ENCODE data around the gene C1orf50.
"Not testable (repeated sequence)": the region's sequence is repeated elsewhere in the genome, so short reads cannot be mapped to it uniquely, and the experiment has no call there.

C1orf50 gene

DNA sequence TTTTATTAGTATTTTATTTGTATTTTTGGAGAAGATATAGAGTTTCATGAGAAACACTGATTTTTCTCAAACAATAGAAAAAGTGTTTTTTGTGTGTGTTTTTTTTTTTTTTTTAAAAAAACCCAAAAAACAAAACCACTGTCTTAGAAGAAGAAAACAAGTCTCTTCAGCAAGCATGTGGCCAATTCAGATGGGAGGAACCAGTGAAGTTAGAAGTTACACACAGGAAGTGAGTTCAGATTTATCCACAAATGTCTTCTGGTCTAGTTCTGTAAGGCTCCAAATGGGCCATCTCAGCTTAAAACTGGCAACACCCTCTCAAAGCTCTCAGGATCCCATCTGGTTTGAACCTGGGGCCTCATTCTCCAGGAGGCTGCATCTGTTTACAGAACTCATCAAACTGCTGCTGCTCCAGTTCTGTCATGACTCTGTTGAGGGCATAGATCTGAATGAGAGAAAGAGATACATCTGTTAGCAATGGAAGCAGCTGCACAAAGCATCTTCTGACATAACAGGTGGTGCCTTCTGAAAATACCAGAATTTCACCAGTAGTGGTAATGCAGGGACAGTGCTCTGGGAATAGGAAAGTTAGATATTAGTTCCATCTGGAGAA lies 40.1 kb downstream of the C1orf50 start:
- DNase-seq = no peak

DNA sequence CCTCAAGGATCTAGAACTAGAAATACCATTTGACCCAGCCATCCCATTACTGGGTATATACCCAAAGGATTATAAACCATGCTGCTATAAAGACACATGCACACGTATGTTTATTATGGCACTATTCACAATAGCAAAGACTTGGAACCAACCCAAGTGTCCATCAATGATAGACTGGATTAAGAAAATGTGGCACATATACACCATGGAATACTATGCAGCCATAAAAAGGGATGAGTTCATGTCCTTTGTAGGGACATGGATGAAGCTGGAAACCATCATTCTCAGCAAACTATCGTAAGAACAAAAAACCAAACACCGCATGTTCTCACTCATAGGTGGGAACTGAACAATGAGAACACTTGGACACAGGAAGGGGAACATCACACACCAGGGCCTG lies 47.8 kb downstream of the C1orf50 start:
- DNase-seq = not testable (repeated sequence)

DNA sequence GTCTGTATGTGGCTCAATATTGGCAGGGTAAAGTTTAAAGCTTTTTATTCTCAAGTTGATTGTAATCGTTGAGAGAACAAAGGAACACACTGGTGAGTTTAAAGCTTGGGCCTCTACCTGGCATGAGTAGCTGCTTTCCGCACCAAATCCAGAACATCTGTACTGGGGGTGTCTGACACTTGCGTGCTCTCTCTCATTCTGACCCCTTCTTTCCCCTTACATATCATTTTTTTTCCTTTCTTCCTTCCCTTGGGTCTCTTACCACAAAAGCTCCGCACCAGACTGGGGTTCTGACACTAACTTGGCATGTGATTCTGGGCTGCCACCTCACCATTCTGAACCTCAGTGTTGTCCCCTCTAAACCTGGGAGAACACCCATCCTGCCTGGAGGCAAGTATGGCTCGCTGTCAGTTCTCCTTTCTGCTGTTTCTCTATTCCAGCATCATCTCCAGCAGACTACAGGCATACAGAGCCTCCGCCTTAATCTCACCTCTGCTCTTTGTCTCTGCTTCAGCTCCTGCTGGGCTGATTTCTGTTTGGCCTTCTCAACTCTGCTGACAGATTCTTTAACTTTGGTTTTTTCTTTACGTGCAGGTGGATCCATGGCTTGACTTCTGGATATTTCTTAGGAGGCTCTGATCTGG lies 49.0 kb downstream of the C1orf50 start:
- DNase-seq = no peak

DNA sequence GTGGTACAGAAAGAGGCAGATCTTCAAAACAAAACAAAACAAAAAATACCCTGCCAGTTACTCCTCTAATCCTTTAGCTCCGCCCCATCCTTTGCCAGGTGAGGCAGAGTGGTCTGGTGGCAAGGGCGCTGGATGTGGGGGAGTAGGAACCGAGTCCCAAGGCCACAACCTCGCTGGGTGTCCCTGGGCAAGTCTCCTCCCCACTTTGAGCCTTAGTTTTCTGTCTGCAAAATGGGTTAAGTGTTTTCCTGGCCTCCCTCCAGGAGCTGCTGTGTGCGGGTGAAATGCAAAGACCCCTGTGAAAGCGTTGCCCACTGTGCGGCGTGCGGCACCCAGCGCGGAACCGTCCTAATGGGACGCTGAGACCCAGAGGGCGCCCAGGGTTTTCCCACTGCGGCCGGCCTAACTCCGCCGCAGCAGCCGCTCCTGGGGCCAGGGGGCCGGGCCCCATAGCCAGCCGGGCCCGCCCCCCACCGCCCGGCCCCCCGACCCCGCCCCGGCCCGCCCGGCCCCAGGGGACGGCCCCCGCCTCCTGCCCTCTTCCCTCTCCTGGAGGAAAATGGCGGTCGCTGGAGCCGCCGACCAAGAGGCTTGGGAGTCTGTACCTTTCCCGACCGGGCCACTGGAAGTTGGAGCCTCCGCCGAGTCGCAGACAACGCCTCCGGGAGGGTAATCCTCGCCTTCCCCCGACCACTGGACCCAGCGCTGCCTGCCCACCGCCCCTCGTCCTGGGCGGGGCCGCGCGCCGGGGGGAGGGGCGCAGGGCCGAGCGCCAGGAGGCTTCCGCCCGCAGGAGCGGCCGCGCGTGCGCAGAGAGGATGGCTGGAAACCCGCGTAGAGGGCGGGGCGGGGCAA lies 49.8 kb downstream of the C1orf50 start, which contains the start of the genes ERMAP and SVBP:
TSS of gene ERMAP (plus strand) at position 538 of the 855 bp plus-strand sequence. CDS start 13,327 bp downstream, outside the sequence.
TSS of gene SVBP (minus strand) at position 813 of the 855 bp plus-strand sequence. CDS start 853 bp downstream, outside the sequence.
- peak; percentile 91 for DNase-seq

DNA sequence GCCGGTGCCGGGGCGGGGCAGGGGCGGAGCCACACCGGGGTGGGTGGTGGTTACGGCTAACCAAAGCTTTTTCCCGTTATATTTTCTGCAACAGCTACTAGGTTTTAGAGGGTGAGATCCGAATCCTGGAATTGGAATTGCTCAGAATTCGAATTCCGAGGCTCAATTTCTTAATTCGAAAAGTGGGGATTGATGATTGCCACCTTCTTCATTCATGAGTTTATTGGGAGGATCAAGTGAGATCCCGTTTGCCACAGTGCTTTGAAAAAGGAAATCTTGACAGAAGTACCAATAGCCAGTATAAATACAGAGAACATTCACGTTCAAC lies 50.4 kb downstream of the C1orf50 start:
- no peak for DNase-seq

DNA sequence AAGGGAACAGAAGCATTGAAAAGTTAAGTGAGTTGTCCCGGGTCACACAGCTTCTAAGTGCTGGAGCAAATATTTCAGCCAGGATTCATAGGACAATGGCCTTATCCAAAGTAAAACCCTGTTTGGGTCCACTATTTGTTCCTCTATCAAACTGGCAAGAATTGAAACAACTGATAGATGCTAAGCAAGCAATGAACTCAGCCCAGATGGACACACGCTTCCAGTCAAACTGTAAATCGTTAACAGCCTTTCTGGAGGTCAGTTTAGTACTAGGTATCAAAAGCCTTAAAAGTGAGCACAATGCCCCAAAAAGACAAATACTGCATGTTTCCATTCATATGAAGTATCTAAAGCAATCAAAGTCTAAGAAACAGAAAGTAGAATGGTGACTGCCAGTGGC lies 50.9 kb downstream of the C1orf50 start:
- no peak for DNase-seq

DNA sequence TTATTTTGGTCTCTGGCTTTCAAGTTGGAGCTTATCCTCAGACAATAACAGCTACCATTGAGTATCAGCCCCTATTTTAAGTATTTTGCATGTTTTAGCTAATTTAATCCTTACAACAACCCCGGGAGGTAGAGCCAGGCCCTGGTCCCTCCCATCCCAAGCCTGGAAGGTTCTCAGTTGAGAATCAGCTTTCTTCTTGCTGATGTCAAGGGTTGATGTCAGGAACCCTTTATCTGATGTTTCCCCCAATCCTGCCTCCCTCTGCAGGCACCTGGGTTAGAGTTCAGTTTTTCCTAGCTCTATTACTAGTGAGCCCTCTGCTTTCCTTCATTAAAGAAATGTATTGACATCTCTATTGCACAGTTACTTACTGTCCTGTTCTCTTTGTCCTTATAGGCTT lies 53.8 kb downstream of the C1orf50 start:
- DNase-seq = no peak

DNA sequence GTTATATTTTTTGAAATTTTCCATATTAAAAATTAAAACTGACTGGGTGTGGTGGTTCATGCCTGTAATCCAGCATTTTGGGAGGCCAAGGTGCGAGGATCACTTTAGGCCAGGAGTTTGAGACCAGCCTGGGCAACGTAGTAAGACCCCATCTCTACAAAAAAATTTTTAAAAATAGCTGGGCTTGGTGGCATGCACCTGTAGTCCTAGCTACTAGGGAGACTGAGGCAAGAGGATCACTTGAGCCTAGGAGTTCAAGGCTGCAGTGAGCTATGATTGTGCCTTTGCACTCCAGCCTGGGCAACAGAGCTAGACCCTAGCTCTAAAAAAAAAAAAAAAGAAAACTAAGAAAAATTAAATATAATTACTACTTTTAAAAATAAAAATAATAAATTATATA lies 54.6 kb downstream of the C1orf50 start:
- no peak for DNase-seq

DNA sequence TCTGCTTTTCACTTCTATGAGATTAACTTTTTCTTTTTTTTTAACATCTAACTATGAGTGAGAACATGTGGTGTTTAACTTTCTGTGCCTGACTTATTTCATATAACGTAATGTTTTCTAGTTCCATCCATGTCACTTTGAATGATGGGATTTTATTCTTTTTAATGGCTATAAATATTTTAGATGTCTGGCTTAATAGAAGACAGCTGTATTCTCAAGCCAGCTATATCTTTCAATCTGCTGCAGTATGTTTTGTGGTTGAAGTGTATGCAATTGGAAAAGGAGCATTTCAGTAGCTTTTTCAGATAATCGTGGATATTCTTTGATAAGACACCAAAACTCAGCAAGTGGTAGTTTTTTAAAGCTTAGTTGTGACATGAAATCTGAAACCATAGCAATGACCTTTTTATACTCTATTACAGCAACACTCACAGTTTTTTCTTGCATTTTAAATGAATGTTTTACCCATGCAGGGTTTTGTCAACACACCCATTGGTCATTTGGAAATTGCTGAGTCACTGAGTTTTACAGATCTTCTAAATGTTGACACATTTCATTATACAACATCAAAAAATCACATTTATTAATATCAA lies 55.8 kb downstream of the C1orf50 start:
- no peak for DNase-seq

DNA sequence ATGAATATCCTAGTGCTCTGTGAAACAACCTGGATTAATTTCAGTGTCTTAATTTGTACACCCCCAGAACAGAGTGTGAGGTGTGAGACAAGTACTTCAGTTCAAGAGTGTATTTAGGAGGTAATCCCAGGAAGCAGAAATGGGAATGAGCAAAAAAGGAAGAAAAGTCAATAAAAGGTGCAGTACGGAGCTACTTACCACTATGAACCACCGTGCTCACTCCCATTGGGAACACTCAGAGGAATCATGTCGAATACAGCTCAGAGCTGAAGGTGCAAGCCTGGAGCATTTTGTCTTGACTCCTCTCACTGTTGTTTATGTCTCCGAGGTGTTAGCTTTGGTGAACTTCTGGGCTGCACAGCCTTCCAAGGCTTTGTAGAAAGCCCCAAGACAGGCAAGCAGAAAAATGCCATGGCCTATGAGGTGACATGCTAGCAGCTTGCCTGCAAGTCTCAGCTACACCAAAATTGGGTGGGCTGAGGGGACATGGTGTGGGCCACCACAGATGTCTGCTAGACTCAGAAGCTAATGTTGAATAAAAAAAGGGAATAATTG lies 57.5 kb downstream of the C1orf50 start:
- DNase-seq = no peak

DNA sequence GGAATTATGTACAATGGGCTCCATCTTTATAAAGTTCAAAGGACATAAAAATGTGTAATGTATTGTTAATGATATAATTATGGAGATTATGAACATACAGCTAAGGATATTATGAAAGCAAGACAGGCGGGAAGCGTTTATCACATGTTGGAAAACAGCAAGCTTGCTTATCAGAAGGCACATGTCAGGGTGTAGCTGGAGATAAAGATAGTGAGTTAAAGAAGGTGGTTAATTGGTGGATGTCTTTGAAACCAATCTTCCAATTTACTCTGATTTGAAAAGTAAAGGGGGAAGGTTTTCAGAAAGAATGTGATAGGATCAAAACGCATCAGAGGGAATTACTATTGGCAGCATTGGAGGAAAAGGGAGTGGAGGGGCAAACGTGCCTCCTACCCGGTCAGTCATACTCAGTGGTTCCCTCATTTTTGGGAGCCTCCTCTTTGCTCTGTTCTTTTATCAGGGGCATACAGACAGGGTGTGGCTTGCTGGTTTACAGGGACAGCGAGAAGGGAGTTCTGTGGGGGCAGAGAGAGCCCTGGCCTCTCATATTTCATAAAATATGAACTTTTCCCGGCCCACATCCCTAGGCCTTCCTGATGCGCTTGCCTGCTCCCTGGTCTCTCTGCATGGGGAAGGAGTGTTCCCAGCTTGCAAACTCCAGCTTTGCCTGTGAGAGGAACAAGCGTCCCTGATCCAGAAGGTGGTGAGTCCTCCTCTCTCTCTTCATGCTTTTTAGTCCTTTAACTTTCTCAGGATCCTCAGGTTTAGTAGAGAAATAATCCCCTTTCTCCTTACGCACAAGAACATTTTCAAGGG lies 58.2 kb downstream of the C1orf50 start:
- DNase-seq = no peak

Data from effector CD8-positive, alpha-beta T cell (primary cell).